ENCODE measurements around the gene ZC3H18. TPM values are rescaled to one million over a fixed set of nuclear protein-coding genes. Genes with fewer than 3 reads are reported as not detected.

The ZC3H18 gene
- total RNA-seq, 4 donors from 2014 or later: 19.7 to 52.2 (median 28.1) TPM

DNA sequence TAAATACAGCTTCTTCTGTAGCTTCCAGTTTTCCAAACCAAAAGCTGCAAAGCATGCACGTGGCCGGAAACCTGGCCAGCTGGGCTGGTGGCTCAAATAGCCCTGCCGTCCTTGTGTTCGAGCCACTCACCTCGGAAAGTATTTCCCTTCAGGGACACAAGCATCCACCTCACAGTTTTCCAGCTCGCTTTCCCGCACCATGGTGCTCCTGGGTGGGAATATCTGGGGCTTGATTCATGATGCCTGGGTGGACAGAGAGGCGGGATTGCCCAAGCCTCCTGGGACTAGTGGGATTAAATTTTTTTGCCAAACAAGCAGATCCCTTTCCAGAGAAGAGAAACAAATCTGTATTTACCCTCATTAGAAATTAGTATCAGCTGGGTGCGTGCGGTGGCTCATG is 99.8 kb downstream of the ZC3H18 start:
- H3K4me1 ChIP-seq: no peaks in the 10 kb centered on the region
- TF ChIP-seq EP300 (IDR thresholded peaks at IDR 0.05): no peak
- TF ChIP-seq, protein P1, sequence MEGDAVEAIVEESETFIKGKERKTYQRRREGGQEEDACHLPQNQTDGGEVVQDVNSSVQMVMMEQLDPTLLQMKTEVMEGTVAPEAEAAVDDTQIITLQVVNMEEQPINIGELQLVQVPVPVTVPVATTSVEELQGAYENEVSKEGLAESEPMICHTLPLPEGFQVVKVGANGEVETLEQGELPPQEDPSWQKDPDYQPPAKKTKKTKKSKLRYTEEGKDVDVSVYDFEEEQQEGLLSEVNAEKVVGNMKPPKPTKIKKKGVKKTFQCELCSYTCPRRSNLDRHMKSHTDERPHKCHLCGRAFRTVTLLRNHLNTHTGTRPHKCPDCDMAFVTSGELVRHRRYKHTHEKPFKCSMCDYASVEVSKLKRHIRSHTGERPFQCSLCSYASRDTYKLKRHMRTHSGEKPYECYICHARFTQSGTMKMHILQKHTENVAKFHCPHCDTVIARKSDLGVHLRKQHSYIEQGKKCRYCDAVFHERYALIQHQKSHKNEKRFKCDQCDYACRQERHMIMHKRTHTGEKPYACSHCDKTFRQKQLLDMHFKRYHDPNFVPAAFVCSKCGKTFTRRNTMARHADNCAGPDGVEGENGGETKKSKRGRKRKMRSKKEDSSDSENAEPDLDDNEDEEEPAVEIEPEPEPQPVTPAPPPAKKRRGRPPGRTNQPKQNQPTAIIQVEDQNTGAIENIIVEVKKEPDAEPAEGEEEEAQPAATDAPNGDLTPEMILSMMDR (IDR thresholded peaks at IDR 0.05): no peak
- no peak for TF ChIP-seq POLR2A (IDR thresholded peaks at IDR 0.05)
- H3K9me3 ChIP-seq: no peaks in the 10 kb centered on the region
- peaks cover 0 to 46% (median 0%) of the 10 kb centered on the region in 3 donors for H3K36me3 ChIP-seq
- H3K4me3 ChIP-seq: no peak overlapping the region
- WGBS, 2 donors: 81 to 84% methylated on average over 10 of the region's 10 CpGs
- no peak for DNase-seq (ENCODE audit: low spot score in 2 of 2)
- H3K27me3 ChIP-seq: no peaks in the 10 kb centered on the region
- H3K27ac ChIP-seq: no peak overlapping the region

DNA sequence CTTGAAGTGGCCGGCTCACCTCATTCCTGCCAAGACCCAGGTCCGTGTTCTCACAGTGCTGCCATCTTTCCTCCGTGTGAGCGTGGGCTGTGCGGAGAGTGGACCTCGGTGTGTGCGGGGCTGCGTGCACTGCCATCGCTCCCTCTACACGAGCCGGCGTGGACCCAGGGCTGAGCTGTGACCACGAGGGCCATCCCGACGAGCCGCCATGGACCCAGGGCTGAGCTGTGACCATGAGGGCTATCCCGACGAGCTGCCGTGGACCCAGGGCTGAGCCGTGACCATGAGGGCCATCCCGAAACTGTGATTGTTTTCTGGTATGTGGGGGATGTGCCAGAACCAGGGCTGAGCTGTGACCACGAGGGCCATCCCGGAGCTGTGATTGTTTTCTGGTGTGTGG is 101.6 kb downstream of the ZC3H18 start:
- Histone ChIP-seq H3K27me3 (no peaks in the 10 kb centered on the region), H3K27ac (no peak overlapping the region), H3K36me3 (peaks cover 0 to 64% (median 0%) of the 10 kb centered on the region in 3 donors), H3K4me1 (no peaks in the 10 kb centered on the region), H3K4me3 (no peak overlapping the region), H3K9me3 (no peaks in the 10 kb centered on the region)
- TF ChIP-seq POLR2A (IDR thresholded peaks at IDR 0.05) (no peak), EP300 (IDR thresholded peaks at IDR 0.05) (no peak)
- TF ChIP-seq, protein P1 (IDR thresholded peaks at IDR 0.05): no peak
- 86 to 90% methylated on average over 10 to 23 of the region's 23 CpGs for WGBS, 2 donors
- DNase-seq (ENCODE audit: low spot score in 2 of 2): no peak

DNA sequence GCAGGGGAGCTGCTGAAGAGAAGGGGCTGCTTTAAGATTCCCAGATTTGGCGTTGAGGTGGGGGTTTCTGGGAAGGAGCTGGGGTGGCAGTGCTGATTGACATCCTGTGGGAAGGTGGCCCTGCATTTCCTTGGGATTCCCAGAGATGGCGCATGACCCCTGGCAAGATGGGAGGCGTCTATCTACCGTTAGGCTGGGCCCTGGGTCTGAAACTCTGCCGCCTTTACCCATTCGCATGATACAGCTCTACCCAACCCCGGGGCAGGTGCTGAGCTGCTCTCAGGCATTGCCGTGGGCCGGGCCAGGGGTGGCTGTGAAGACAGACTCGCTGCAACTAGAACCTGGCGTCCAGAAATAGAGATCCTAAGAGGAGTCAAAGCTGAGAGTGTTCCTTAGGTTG is 102.6 kb downstream of the ZC3H18 start:
- Histone ChIP-seq H3K9me3 (no peaks in the 10 kb centered on the region), H3K27me3 (no peaks in the 10 kb centered on the region), H3K4me1 (no peaks in the 10 kb centered on the region), H3K27ac (no peak overlapping the region), H3K4me3 (no peak overlapping the region), H3K36me3 (peaks cover 0 to 62% (median 0%) of the 10 kb centered on the region in 3 donors)
- 54 to 60% methylated on average over 11 of the region's 11 CpGs for WGBS, 2 donors
- no peak for TF ChIP-seq POLR2A (IDR thresholded peaks at IDR 0.05)
- TF ChIP-seq, protein P1 (IDR thresholded peaks at IDR 0.05): no peak
- no peak for TF ChIP-seq EP300 (IDR thresholded peaks at IDR 0.05)
- no peak for DNase-seq (ENCODE audit: low spot score in 2 of 2)

DNA sequence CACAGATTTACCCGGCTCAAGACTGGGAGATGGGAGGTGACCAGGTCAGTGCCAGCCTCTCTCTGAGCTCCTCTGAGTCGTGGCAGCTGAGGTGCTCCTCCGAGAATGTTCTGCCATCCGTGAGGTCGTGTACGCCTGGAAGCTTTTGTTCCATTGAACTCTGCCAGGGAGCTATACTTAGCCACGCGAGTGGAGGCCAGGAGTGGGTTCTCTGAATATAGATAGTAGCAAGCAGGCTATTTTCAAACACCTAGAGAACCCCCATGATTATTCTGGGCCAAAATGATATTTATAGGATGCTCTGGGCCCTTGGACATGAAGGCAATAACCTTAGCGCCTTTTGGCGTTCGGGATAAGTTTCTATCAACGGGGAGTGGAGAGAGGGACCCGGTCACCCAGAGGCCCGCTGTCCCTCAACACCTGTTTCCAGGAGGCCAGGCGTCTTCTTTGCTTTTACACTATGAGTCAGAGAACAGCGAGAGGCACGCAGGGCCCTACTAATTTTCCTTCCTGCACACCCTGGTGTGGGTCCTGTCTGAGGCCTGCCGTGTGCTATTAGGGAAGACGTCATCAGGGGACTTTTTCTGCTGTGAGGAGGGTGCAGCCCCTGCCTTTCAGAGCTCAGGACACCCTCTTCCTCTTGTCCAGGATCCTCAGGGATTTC is 103.6 kb downstream of the ZC3H18 start:
- WGBS, 2 donors: 87 to 88% methylated on average over 18 to 19 of the region's 19 CpGs
- H3K27ac ChIP-seq: no peak overlapping the region
- H3K9me3 ChIP-seq: no peaks in the 10 kb centered on the region
- no peak for DNase-seq (ENCODE audit: low spot score in 2 of 2)
- no peaks in the 10 kb centered on the region for H3K4me1 ChIP-seq
- peaks cover 0 to 9% of the 10 kb centered on the region in 2 donors for H3K27me3 ChIP-seq
- H3K4me3 ChIP-seq: no peak overlapping the region
- H3K36me3 ChIP-seq: peaks cover 0 to 57% (median 0%) of the 10 kb centered on the region in 3 donors
- TF ChIP-seq, protein P1 (IDR thresholded peaks at IDR 0.05): no peak
- TF ChIP-seq EP300 (IDR thresholded peaks at IDR 0.05): no peak
- no peak for TF ChIP-seq POLR2A (IDR thresholded peaks at IDR 0.05)

DNA sequence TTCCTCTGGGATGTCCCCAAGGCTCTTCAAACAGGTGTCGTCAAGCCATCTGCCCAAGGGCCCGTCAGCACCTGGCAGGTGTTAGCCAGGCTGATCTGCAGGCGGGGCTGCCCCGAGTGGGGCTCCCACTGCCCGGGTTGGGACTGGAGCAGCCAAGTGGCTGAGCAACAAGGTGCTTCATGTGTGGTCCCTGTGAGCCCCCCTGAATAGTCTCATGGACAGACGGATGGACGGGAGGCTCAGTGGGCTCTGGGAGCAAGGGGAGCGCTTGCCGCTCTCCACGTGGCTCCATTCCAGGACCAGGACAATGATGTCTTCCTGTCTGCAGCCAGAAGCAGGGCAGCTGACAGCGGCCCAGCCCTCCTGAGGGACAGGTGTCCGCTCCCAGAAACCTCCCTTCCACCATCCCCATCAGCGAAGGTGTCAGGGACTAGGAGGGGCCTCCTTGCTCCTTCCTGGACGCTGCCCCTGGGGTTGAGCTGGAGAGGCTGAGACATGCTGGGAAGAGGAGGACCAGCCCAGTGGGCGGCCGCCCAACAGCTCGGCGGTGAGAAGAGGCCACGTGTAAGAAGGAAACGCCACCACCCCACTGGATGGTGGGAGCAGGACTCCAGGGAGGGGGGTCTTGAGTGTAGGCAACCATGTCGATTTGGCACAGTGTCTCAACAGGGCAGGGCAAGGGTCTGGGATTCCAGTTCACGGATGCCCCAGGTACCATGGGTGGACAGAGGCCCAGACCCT is 106.5 kb downstream of the ZC3H18 start:
- Histone ChIP-seq H3K27me3 (peaks cover 0 to 27% of the 10 kb centered on the region in 2 donors), H3K9me3 (no peaks in the 10 kb centered on the region), H3K4me1 (peaks cover 0 to 7% (median 6%) of the 10 kb centered on the region in 4 donors), H3K27ac (no peak overlapping the region), H3K4me3 (no peak overlapping the region), H3K36me3 (peaks cover 0 to 52% (median 0%) of the 10 kb centered on the region in 3 donors)
- no peak for DNase-seq (ENCODE audit: low spot score in 2 of 2)
- TF ChIP-seq EP300 (IDR thresholded peaks at IDR 0.05) (no peak), POLR2A (IDR thresholded peaks at IDR 0.05) (no peak)
- TF ChIP-seq, protein P1 (IDR thresholded peaks at IDR 0.05): no peak
- WGBS, 2 donors: 69 to 72% methylated on average over 11 to 21 of the region's 22 CpGs
